GM23338 (cell line): ENCODE data around the gene ILK.

Experiments used
- CREB1 ChIP-seq: fragments of 250-450 bp; sonication (Bioruptor Pico); IDR thresholded peaks from 2 replicates; pipeline ENCODE4 v1.5.0; 2020; ENCODE audit warnings: low read depth, mild to moderate bottlenecking, moderate library complexity
- EZH2 ChIP-seq: fragments of 200-600 bp; sonication (generic); IDR thresholded peaks from one replicate; pipeline ENCODE4 v1.8.0; 2017; ENCODE audit warnings: antibody characterized with exemption, mild to moderate bottlenecking, low read depth; ENCODE audit not compliant: unreplicated experiment
- EZH2phosphoT487 ChIP-seq: fragments of 200-600 bp; sonication (generic); IDR thresholded peaks from one replicate; pipeline ENCODE4 v1.8.1; 2018; ENCODE audit warnings: antibody characterized with exemption; ENCODE audit not compliant: unreplicated experiment
- JUNB ChIP-seq: IDR thresholded peaks from one replicate; pipeline ENCODE4 v1.6.1; 2016; ENCODE audit warnings: antibody characterized with exemption; ENCODE audit not compliant: unreplicated experiment
- NANOG ChIP-seq: IDR thresholded peaks from 2 replicates; pipeline ENCODE4 v1.6.1; 2016; ENCODE audit warnings: antibody characterized with exemption, borderline replicate concordance
- POLR2AphosphoS5 ChIP-seq: IDR thresholded peaks from 2 replicates; pipeline ENCODE4 v1.6.1; 2016; ENCODE audit warnings: antibody characterized with exemption, low read depth
- STAT1 ChIP-seq: IDR thresholded peaks from one replicate; pipeline ENCODE4 v1.6.1; 2016; ENCODE audit warnings: antibody characterized with exemption; ENCODE audit not compliant: unreplicated experiment
- ZNF114 ChIP-seq: fragments of 250-450 bp; sonication (Bioruptor Pico); IDR thresholded peaks from 2 replicates; pipeline ENCODE4 v1.5.0; 2020; ENCODE audit warnings: mild to moderate bottlenecking, moderate library complexity
- ZNF331 ChIP-seq: fragments of 250-450 bp; sonication (Bioruptor Pico); IDR thresholded peaks from 2 replicates; pipeline ENCODE4 v1.5.0; 2020; ENCODE audit warnings: low read depth, mild to moderate bottlenecking, moderate library complexity
- TF ChIP-seq, protein P1 (sequence below), 2 experiments: fragments of 200-600 bp in 1 of 2; sonication (generic) in 1 of 2; conservative IDR thresholded peaks; 2 replicates each; pipeline versions ENCODE4 v1.5.1 to v1.6.1; 2016 to 2017; ENCODE audit warnings: antibody characterized with exemption in 2 of 2, low read depth in 2 of 2, mild to moderate bottlenecking in 2 of 2, moderate library complexity in 1 of 2
- TF ChIP-seq, protein P2 (sequence below): IDR thresholded peaks from one replicate; pipeline ENCODE4 v1.6.1; 2018; ENCODE audit warnings: antibody characterized with exemption; ENCODE audit not compliant: unreplicated experiment
- TF ChIP-seq, protein P3 (sequence below): IDR thresholded peaks from 2 replicates; pipeline ENCODE4 v1.6.1; 2016; ENCODE audit warnings: antibody characterized with exemption
- TF ChIP-seq, protein P4 (sequence below): fragments of 250-450 bp; sonication (Bioruptor Pico); IDR thresholded peaks from 2 replicates; pipeline ENCODE4 v1.5.0; 2020; ENCODE audit warnings: mild to moderate bottlenecking, moderate library complexity

DNA sequence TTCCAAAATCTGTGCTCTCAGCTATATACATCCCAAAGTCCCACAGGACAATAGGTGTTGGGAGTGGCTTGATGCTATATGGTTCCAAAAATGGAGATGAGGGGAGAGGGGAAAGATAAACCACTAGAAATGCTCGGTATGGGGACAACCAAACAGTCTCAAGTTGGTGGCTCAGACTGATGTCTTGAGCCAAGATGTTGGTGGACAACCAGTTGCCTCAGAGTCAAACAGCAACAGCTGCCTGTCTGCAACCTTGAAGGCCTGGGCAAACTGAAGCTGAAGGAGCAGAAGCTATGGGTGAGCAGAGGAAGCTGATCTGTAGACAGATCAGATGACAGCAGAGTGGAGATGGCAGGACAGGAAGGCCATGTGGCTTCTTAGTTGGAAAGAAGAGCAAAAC is 4.1 kb upstream of the ILK start:
- TF ChIP-seq CREB1 (CRISPR knock-in tag) (no peak), EZH2 (no peak), JUNB (no peak), EZH2phosphoT487 (no peak), POLR2AphosphoS5 (no peak), ZNF114 (CRISPR knock-in tag) (no peak), STAT1 (no peak), NANOG (no peak), ZNF331 (CRISPR knock-in tag) (no peak)
- TF ChIP-seq, protein P1, sequence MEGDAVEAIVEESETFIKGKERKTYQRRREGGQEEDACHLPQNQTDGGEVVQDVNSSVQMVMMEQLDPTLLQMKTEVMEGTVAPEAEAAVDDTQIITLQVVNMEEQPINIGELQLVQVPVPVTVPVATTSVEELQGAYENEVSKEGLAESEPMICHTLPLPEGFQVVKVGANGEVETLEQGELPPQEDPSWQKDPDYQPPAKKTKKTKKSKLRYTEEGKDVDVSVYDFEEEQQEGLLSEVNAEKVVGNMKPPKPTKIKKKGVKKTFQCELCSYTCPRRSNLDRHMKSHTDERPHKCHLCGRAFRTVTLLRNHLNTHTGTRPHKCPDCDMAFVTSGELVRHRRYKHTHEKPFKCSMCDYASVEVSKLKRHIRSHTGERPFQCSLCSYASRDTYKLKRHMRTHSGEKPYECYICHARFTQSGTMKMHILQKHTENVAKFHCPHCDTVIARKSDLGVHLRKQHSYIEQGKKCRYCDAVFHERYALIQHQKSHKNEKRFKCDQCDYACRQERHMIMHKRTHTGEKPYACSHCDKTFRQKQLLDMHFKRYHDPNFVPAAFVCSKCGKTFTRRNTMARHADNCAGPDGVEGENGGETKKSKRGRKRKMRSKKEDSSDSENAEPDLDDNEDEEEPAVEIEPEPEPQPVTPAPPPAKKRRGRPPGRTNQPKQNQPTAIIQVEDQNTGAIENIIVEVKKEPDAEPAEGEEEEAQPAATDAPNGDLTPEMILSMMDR (conservative IDR thresholded peaks at IDR 0.05; ENCODE audit: low read depth in 2 of 2), result no peak
- TF ChIP-seq, protein P2, sequence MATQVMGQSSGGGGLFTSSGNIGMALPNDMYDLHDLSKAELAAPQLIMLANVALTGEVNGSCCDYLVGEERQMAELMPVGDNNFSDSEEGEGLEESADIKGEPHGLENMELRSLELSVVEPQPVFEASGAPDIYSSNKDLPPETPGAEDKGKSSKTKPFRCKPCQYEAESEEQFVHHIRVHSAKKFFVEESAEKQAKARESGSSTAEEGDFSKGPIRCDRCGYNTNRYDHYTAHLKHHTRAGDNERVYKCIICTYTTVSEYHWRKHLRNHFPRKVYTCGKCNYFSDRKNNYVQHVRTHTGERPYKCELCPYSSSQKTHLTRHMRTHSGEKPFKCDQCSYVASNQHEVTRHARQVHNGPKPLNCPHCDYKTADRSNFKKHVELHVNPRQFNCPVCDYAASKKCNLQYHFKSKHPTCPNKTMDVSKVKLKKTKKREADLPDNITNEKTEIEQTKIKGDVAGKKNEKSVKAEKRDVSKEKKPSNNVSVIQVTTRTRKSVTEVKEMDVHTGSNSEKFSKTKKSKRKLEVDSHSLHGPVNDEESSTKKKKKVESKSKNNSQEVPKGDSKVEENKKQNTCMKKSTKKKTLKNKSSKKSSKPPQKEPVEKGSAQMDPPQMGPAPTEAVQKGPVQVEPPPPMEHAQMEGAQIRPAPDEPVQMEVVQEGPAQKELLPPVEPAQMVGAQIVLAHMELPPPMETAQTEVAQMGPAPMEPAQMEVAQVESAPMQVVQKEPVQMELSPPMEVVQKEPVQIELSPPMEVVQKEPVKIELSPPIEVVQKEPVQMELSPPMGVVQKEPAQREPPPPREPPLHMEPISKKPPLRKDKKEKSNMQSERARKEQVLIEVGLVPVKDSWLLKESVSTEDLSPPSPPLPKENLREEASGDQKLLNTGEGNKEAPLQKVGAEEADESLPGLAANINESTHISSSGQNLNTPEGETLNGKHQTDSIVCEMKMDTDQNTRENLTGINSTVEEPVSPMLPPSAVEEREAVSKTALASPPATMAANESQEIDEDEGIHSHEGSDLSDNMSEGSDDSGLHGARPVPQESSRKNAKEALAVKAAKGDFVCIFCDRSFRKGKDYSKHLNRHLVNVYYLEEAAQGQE, result no peak
- TF ChIP-seq, protein P3, sequence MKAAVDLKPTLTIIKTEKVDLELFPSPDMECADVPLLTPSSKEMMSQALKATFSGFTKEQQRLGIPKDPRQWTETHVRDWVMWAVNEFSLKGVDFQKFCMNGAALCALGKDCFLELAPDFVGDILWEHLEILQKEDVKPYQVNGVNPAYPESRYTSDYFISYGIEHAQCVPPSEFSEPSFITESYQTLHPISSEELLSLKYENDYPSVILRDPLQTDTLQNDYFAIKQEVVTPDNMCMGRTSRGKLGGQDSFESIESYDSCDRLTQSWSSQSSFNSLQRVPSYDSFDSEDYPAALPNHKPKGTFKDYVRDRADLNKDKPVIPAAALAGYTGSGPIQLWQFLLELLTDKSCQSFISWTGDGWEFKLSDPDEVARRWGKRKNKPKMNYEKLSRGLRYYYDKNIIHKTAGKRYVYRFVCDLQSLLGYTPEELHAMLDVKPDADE, result no peak
- TF ChIP-seq, protein P4, sequence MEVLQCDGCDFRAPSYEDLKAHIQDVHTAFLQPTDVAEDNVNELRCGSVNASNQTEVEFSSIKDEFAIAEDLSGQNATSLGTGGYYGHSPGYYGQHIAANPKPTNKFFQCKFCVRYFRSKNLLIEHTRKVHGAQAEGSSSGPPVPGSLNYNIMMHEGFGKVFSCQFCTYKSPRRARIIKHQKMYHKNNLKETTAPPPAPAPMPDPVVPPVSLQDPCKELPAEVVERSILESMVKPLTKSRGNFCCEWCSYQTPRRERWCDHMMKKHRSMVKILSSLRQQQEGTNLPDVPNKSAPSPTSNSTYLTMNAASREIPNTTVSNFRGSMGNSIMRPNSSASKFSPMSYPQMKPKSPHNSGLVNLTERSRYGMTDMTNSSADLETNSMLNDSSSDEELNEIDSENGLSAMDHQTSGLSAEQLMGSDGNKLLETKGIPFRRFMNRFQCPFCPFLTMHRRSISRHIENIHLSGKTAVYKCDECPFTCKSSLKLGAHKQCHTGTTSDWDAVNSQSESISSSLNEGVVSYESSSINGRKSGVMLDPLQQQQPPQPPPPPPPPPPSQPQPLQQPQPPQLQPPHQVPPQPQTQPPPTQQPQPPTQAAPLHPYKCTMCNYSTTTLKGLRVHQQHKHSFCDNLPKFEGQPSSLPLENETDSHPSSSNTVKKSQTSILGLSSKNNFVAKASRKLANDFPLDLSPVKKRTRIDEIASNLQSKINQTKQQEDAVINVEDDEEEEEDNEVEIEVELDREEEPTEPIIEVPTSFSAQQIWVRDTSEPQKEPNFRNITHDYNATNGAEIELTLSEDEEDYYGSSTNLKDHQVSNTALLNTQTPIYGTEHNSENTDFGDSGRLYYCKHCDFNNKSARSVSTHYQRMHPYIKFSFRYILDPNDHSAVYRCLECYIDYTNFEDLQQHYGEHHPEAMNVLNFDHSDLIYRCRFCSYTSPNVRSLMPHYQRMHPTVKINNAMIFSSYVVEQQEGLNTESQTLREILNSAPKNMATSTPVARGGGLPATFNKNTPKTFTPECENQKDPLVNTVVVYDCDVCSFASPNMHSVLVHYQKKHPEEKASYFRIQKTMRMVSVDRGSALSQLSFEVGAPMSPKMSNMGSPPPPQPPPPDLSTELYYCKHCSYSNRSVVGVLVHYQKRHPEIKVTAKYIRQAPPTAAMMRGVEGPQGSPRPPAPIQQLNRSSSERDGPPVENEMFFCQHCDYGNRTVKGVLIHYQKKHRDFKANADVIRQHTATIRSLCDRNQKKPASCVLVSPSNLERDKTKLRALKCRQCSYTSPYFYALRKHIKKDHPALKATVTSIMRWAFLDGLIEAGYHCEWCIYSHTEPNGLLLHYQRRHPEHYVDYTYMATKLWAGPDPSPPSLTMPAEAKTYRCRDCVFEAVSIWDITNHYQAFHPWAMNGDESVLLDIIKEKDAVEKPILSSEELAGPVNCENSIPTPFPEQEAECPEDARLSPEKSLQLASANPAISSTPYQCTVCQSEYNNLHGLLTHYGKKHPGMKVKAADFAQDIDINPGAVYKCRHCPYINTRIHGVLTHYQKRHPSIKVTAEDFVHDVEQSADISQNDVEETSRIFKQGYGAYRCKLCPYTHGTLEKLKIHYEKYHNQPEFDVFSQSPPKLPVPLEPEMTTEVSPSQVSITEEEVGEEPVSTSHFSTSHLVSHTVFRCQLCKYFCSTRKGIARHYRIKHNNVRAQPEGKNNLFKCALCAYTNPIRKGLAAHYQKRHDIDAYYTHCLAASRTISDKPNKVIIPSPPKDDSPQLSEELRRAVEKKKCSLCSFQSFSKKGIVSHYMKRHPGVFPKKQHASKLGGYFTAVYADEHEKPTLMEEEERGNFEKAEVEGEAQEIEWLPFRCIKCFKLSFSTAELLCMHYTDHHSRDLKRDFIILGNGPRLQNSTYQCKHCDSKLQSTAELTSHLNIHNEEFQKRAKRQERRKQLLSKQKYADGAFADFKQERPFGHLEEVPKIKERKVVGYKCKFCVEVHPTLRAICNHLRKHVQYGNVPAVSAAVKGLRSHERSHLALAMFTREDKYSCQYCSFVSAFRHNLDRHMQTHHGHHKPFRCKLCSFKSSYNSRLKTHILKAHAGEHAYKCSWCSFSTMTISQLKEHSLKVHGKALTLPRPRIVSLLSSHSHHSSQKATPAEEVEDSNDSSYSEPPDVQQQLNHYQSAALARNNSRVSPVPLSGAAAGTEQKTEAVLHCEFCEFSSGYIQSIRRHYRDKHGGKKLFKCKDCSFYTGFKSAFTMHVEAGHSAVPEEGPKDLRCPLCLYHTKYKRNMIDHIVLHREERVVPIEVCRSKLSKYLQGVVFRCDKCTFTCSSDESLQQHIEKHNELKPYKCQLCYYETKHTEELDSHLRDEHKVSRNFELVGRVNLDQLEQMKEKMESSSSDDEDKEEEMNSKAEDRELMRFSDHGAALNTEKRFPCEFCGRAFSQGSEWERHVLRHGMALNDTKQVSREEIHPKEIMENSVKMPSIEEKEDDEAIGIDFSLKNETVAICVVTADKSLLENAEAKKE, result no peak
